AG04449 (cell line): ENCODE measurements around the gene PARP8.

Experiments used
- CTCF ChIA-PET: fragments of 350-600 bp; formaldehyde crosslinking; extraction: SDS; loops from one replicate; lab custom pipeline; 2021; ENCODE audit warnings: antibody characterized with exemption; lab: Yijun Ruan, JAX
- POLR2A ChIA-PET: fragments of 400-600, 350-600 bp; formaldehyde crosslinking; extraction: SDS; loops from one replicate; lab custom pipeline; 2020; ENCODE audit warnings: antibody characterized with exemption, inconsistent platforms; lab: Yijun Ruan, JAX
- DNase-seq: peaks from one replicate; pipeline ENCODE4 v3.0.0-alpha.2; 2010; ENCODE audit warnings: low read depth, low spot score
- H3K4me3 ChIP-seq: 2 replicates; pipeline ENCODE4 v1.5.1; 2011; ENCODE audit warnings: low read depth, mild to moderate bottlenecking, control low read depth, low read length
- CTCF ChIP-seq: IDR thresholded peaks from one replicate; pipeline ENCODE4 v1.5.1; 2011; ENCODE audit warnings: mild to moderate bottlenecking, moderate library complexity, low read length, control low read depth, inconsistent platforms; ENCODE audit not compliant: insufficient read depth; ENCODE audit errors: missing control alignments

The PARP8 gene

GRCh38 chr5:50722223-50722622 lies 55.8 kb downstream of the PARP8 start:
- H3K4me3 ChIP-seq: no peak overlapping the region
- ChIA-PET CTCF (no interaction called here), POLR2A (no interaction called here)
- DNase-seq: no peak
- TF ChIP-seq CTCF: no peak

GRCh38 chr5:50724262-50724661 lies 57.8 kb downstream of the PARP8 start:
- ChIA-PET CTCF (interaction anchor here (1.0 kb wide), 1 partner anchor 27 kb away, joined by 3 read pairs; no protein-coding TSS in a partner anchor), POLR2A (no interaction called here)
- no peak for DNase-seq
- H3K4me3 ChIP-seq: no peak overlapping the region
- TF ChIP-seq CTCF: no peak

GRCh38 chr5:50725800-50726474 lies 59.5 kb downstream of the PARP8 start:
- ChIA-PET POLR2A (no interaction called here), CTCF (interaction anchor here (1.7 kb wide), 1 partner anchor 25 kb away, joined by 6 read pairs; no protein-coding TSS in a partner anchor)
- DNase-seq: no peak
- H3K4me3 ChIP-seq: no peak overlapping the region
- TF ChIP-seq CTCF: no peak

- no peak overlapping the region for H3K4me3 ChIP-seq
- ChIA-PET POLR2A (no interaction called here), CTCF (interaction anchor here (1.7 kb wide), 1 partner anchor 24 kb away, joined by 6 read pairs; no protein-coding TSS in a partner anchor)
- TF ChIP-seq CTCF: no peak
- DNase-seq: no peak
These were observed 60.2 kb downstream of the PARP8 start for GRCh38 chr5:50726475-50727148.

GRCh38 chr5:50727149-50727496 lies 60.7 kb downstream of the PARP8 start:
- H3K4me3 ChIP-seq: no peak overlapping the region
- TF ChIP-seq CTCF: no peak
- CTCF ChIA-PET: no interaction called here
- POLR2A ChIA-PET: no interaction called here
- DNase-seq: no peak

GRCh38 chr5:50727845-50728244 lies 61.4 kb downstream of the PARP8 start:
- TF ChIP-seq CTCF: no peak
- no peak overlapping the region for H3K4me3 ChIP-seq
- DNase-seq: no peak
- ChIA-PET CTCF (no interaction called here), POLR2A (no interaction called here)
